ENCODE data around the gene SNAPC1. TPM values are rescaled to one million over a fixed set of nuclear protein-coding genes. Genes with fewer than 3 reads are reported as not detected.
A peak's percentile ranks its signal among the peaks of the same experiment; 100 is the strongest.

Gene SNAPC1
- total and polyA plus RNA-seq, 2 donors (not counting 3 experiments of a cell fraction or from before 2014, with no cell fraction given), result 12.7 to 14.3 TPM

- TF ChIP-seq MAX (IDR thresholded peaks at IDR 0.05; ENCODE audit: insufficient read depth, insufficient read length) (no peak), CTCF (IDR thresholded peaks at IDR 0.05; ENCODE audit: extremely low read depth in 1 of 2, insufficient read depth in 1 of 2, low read depth in 1 of 2, low read length in 2 of 2) (peak; percentile 2 to 18)
- Histone ChIP-seq H3K79me2 (ENCODE audit: control insufficient read depth, insufficient read depth, low read length) (peaks cover 75% of the 10 kb centered on the region), H3K9ac (replicated peaks; ENCODE audit: extremely low read depth, insufficient read depth, low read length) (no peak overlapping the region), H3K9me3 (replicated peaks; ENCODE audit: control insufficient read depth, insufficient read depth, low read length) (no peaks in the 10 kb centered on the region), H3K36me3 (ENCODE audit: control insufficient read depth in 2 of 2, extremely low read depth in 1 of 2, insufficient read depth in 2 of 2, low read length in 2 of 2) (peaks cover 17 to 45% of the 10 kb centered on the region in 2 experiments), H3K27ac (ENCODE audit: insufficient read depth, low read depth, low read length) (no peak overlapping the region), H3K4me1 (ENCODE audit: control insufficient read depth, extremely low read depth, insufficient read depth, low read length) (no peaks in the 10 kb centered on the region), H2AFZ (ENCODE audit: low read depth, low read length) (no peak overlapping the region), H3K27me3 (ENCODE audit: control insufficient read depth in 2 of 2, insufficient read depth in 2 of 2, low read length in 2 of 2) (no peaks in the 10 kb centered on the region), H3K4me3 (replicated peaks in 1 of 3; ENCODE audit: insufficient read depth in 1 of 3, low read depth in 1 of 3, low read length in 3 of 3) (no peak overlapping the region), H3K4me2 (ENCODE audit: insufficient read depth, low read length) (no peak overlapping the region), H3K9me1 (replicated peaks; ENCODE audit: control insufficient read depth, extremely low read depth, insufficient read depth, low read length) (no peaks in the 10 kb centered on the region), H4K20me1 (replicated peaks; ENCODE audit: control insufficient read depth, extremely low read depth, insufficient read depth, low read length) (no peaks in the 10 kb centered on the region)
- intact Hi-C loops (cut with micrococcal nuclease), result loop anchor here (1.0 to 2.0 kb wide), 4 partner anchors 34 to 270 kb away; no protein-coding TSS in a partner anchor
- FAIRE-seq (no peak), DNase-seq (ENCODE audit: low read depth, low spot score) (peak; percentile 54)
- BruUV-seq (replicated peaks), result no TSS peak
- ChIA-PET CTCF (interaction anchor here (1.0 to 3.2 kb wide), 9 partner anchors 11 to 270 kb away, joined by 3 to 21 read pairs (median 11); no protein-coding TSS in a partner anchor), POLR2A (no interaction called here)
- dilution Hi-C loops (cut with MboI; ENCODE audit: extremely low pct_ligation_motif_present, low sequenced_read_pairs), result loop anchor here (25.0 kb wide), 1 partner anchor 269 kb away; no protein-coding TSS in a partner anchor
Observed at GRCh38 chr14:61730756-61731373, 31.4 kb upstream of the SNAPC1 start.

GRCh38 chr14:61733972-61734371 lies 28.2 kb upstream of the SNAPC1 start:
- POLR2A ChIA-PET, result no interaction called here
- H3K9me3 ChIP-seq (replicated peaks; ENCODE audit: control insufficient read depth, insufficient read depth, low read length), result no peaks in the 10 kb centered on the region
- no peak overlapping the region for H2AFZ ChIP-seq (ENCODE audit: low read depth, low read length)
- no TSS peak for BruUV-seq (replicated peaks)
- H3K27me3 ChIP-seq (ENCODE audit: control insufficient read depth in 2 of 2, insufficient read depth in 2 of 2, low read length in 2 of 2), result no peaks in the 10 kb centered on the region
- TF ChIP-seq POLR2AphosphoS5 (IDR thresholded peaks at IDR 0.05; ENCODE audit: insufficient read depth, low read depth, low read length) (no peak), JUN (IDR thresholded peaks at IDR 0.05; ENCODE audit: borderline replicate concordance, insufficient read depth, insufficient read length, low read depth) (no peak), MAX (IDR thresholded peaks at IDR 0.05; ENCODE audit: insufficient read depth, insufficient read length) (no peak)
- no peak overlapping the region for H3K27ac ChIP-seq (ENCODE audit: insufficient read depth, low read depth, low read length)
- H3K79me2 ChIP-seq (ENCODE audit: control insufficient read depth, insufficient read depth, low read length), result peaks cover 74% of the 10 kb centered on the region
- FAIRE-seq (no peak), DNase-seq (ENCODE audit: low read depth, low spot score) (no peak)
- intact Hi-C loops (cut with micrococcal nuclease), result no loop called here
- H4K20me1 ChIP-seq (replicated peaks; ENCODE audit: control insufficient read depth, extremely low read depth, insufficient read depth, low read length), result no peaks in the 10 kb centered on the region
- no peaks in the 10 kb centered on the region for H3K9me1 ChIP-seq (replicated peaks; ENCODE audit: control insufficient read depth, extremely low read depth, insufficient read depth, low read length)
- H3K4me2 ChIP-seq (ENCODE audit: insufficient read depth, low read length), result no peak overlapping the region
- no peak overlapping the region for H3K4me3 ChIP-seq (replicated peaks in 1 of 3; ENCODE audit: insufficient read depth in 1 of 3, low read depth in 1 of 3, low read length in 3 of 3)
- dilution Hi-C loops (cut with MboI; ENCODE audit: extremely low pct_ligation_motif_present, low sequenced_read_pairs), result loop anchor here (25.0 kb wide), 1 partner anchor 272 kb away; no protein-coding TSS in a partner anchor
- H3K4me1 ChIP-seq (ENCODE audit: control insufficient read depth, extremely low read depth, insufficient read depth, low read length), result no peaks in the 10 kb centered on the region
- CTCF ChIA-PET, result interaction anchor here (0.7 to 2.9 kb wide), 7 partner anchors 13 to 263 kb away, joined by 3 to 10 read pairs (median 5); no protein-coding TSS in a partner anchor
- peaks cover 16 to 41% of the 10 kb centered on the region in 2 experiments for H3K36me3 ChIP-seq (ENCODE audit: control insufficient read depth in 2 of 2, extremely low read depth in 1 of 2, insufficient read depth in 2 of 2, low read length in 2 of 2)
- no peak overlapping the region for H3K9ac ChIP-seq (replicated peaks; ENCODE audit: extremely low read depth, insufficient read depth, low read length)

Data from endothelial cell of umbilical vein (primary cell).